Liver (tissue), 9 donors: ENCODE data around the gene HOXC10. TPM values are rescaled to one million over a fixed set of nuclear protein-coding genes. Genes with fewer than 3 reads are reported as not detected.

Experiments used
- DNase-seq: peaks from one replicate; pipeline ENCODE4 v3.0.0-alpha.2; 2017; ENCODE audit warnings: low spot score
- H3K27ac ChIP-seq, 2 donors: one replicate each; pipeline ENCODE4 v1.7.0; 2013; ENCODE audit warnings: inconsistent platforms in 2 of 2, low read length in 2 of 2, control low read depth in 1 of 2, low read depth in 1 of 2, mild to moderate bottlenecking in 1 of 2
- H3K27me3 ChIP-seq, 4 donors: one replicate each; pipeline versions ENCODE4 v1.6.1 to v1.7.0; 2013; ENCODE audit warnings: low read length in 3 of 4, inconsistent platforms in 1 of 4, mild to moderate bottlenecking in 1 of 4, moderate library complexity in 1 of 4; ENCODE audit not compliant: control insufficient read depth in 4 of 4, insufficient read depth in 4 of 4
- H3K36me3 ChIP-seq, 4 donors: one replicate each; pipeline versions ENCODE4 v1.6.1 to v1.7.0; 2013; ENCODE audit warnings: low read length in 3 of 4, mild to moderate bottlenecking in 3 of 4, low read depth in 1 of 4, moderate library complexity in 1 of 4; ENCODE audit not compliant: control insufficient read depth in 4 of 4, insufficient read depth in 3 of 4
- H3K4me1 ChIP-seq, 4 donors: one replicate each; pipeline versions ENCODE4 v1.6.1 to v1.7.0; 2013; ENCODE audit warnings: low read length in 3 of 4, mild to moderate bottlenecking in 3 of 4, moderate library complexity in 1 of 4; ENCODE audit not compliant: control insufficient read depth in 4 of 4, insufficient read depth in 4 of 4
- H3K4me3 ChIP-seq, 3 donors: one replicate each; pipeline versions ENCODE4 v1.6.1 to v1.7.0; 2013; ENCODE audit warnings: low read length in 3 of 3, control low read depth in 1 of 3, low read depth in 1 of 3, mild to moderate bottlenecking in 1 of 3
- H3K9ac ChIP-seq, 2 donors: one replicate each; pipeline ENCODE4 v1.7.0; 2013; ENCODE audit warnings: low read length in 2 of 2, mild to moderate bottlenecking in 2 of 2, moderate library complexity in 2 of 2, control low read depth in 1 of 2, low read depth in 1 of 2
- H3K9me3 ChIP-seq, 4 donors: one replicate each; pipeline versions ENCODE4 v1.6.1 to v1.7.0; 2013; ENCODE audit warnings: low read length in 3 of 4; ENCODE audit not compliant: control insufficient read depth in 4 of 4
- CTCF ChIP-seq: fragments of 150-350 bp; IDR thresholded peaks from 2 replicates; pipeline ENCODE4 v1.5.1; 2017; ENCODE audit warnings: improper control_type of control experiment, low read depth, low read length; ENCODE audit not compliant: missing input control
- FOXA1 ChIP-seq: IDR thresholded peaks from 2 replicates; pipeline ENCODE4 v1.6.1; 2016; ENCODE audit warnings: antibody characterized with exemption
- GABPA ChIP-seq, 2 donors: IDR thresholded peaks in 1 of 2; conservative IDR thresholded peaks in 1 of 2; 2 replicates each; pipeline ENCODE4 v1.6.1; 2016; ENCODE audit warnings: antibody characterized with exemption in 2 of 2, mild to moderate bottlenecking in 1 of 2, moderate library complexity in 1 of 2
- HNF4A ChIP-seq, 2 donors: conservative IDR thresholded peaks; 2 replicates each; pipeline ENCODE4 v1.6.1; 2016; ENCODE audit warnings: antibody characterized with exemption in 2 of 2, mild to moderate bottlenecking in 2 of 2
- HNF4G ChIP-seq: IDR thresholded peaks from 2 replicates; pipeline ENCODE4 v1.6.1; 2016; ENCODE audit warnings: antibody characterized with exemption
- MAX ChIP-seq: IDR thresholded peaks from 2 replicates; pipeline ENCODE4 v1.6.1; 2016; ENCODE audit warnings: antibody characterized with exemption
- NR2F2 ChIP-seq: IDR thresholded peaks from 2 replicates; pipeline ENCODE4 v1.6.1; 2016; ENCODE audit warnings: antibody characterized with exemption
- REST ChIP-seq: IDR thresholded peaks from 2 replicates; pipeline ENCODE4 v1.6.1; 2016; ENCODE audit warnings: antibody characterized with exemption, mild to moderate bottlenecking
- RXRA ChIP-seq, 2 donors: IDR thresholded peaks; 2 replicates each; pipeline ENCODE4 v1.6.1; 2017 to 2018; ENCODE audit warnings: antibody characterized with exemption in 2 of 2, mild to moderate bottlenecking in 1 of 2
- SP1 ChIP-seq: IDR thresholded peaks from 2 replicates; pipeline ENCODE4 v1.6.1; 2018; ENCODE audit warnings: antibody characterized with exemption, mild to moderate bottlenecking
- TAF1 ChIP-seq: conservative IDR thresholded peaks from 2 replicates; pipeline ENCODE4 v1.6.1; 2016; ENCODE audit warnings: antibody characterized with exemption, mild to moderate bottlenecking
- YY1 ChIP-seq: IDR thresholded peaks from 2 replicates; pipeline ENCODE4 v1.6.1; 2016; ENCODE audit warnings: antibody characterized with exemption, mild to moderate bottlenecking
- ZBTB33 ChIP-seq: IDR thresholded peaks from 2 replicates; pipeline ENCODE4 v1.6.1; 2016; ENCODE audit warnings: antibody characterized with exemption
- WGBS: extraction: QIAGEN DNeasy Blood & Tissue Kit; methylation state at CpG from one replicate; pipeline ENCODE4 v1.1.7; 2013; 5-methylcytosine and 5-hydroxymethylcytosine counted together
- polyA plus RNA-seq, 2 donors: library from polyadenylated mRNA; stranded (reverse) in 1 of 2; unstranded in 1 of 2; fragments of 200-250 nt in 1 of 2; fragments of >200 nt in 1 of 2; fragmentation: Nextera tagmentation in 1 of 2; extraction: Ambion mirVana in 1 of 2; gene quantifications; one replicate each; pipeline versions ENCODE4 v1.2.1 to v1.2.3, GENCODE V29; 2013 to 2015
- total RNA-seq, 2 donors: library from RNA; depleted of rRNA; stranded (reverse); fragments of >200 nt; gene quantifications; one replicate each; pipeline ENCODE4 v1.2.3, GENCODE V29; 2014
- donor health status: healthy.
- donor health status: healthy.
- donor health status: healthy.
- donor health status: healthy.
- donor health status: healthy.

Gene HOXC10
- total and polyA plus RNA-seq, 4 donors = not detected

- Histone ChIP-seq H3K27ac (no peak overlapping the region), H3K4me1 (peaks cover 15 to 27% (median 19%) of the 10 kb centered on the region in 4 donors), H3K36me3 (no peaks in the 10 kb centered on the region), H3K4me3 (peak overlapping the region; percentile 35 to 61 (median 59)), H3K9ac (no peak overlapping the region), H3K27me3 (peaks cover 12 to 58% (median 24%) of the 10 kb centered on the region in 4 donors), H3K9me3 (no peaks in the 10 kb centered on the region)
- 3% methylated on average over 48 of the region's 48 CpGs for WGBS
- no peak for DNase-seq
- TF ChIP-seq REST (no peak), SP1 (no peak), HNF4G (no peak), HNF4A (conservative IDR thresholded peaks at IDR 0.05) (no peak), YY1 (no peak), CTCF (no peak), RXRA (IDR thresholded peaks at IDR 0.05) (no peak)
Measured at GRCh38 chr12:53995378-53996239, 10.7 kb downstream of the HOXC10 start.

- DNase-seq = no peak
- 31% methylated on average over 29 of the region's 29 CpGs for WGBS
- TF ChIP-seq GABPA (IDR thresholded peaks at IDR 0.05 in 1 of 2, conservative IDR thresholded peaks at IDR 0.05 in 1 of 2) (no peak), SP1 (no peak), MAX (no peak), ZBTB33 (no peak), HNF4A (conservative IDR thresholded peaks at IDR 0.05) (no peak), CTCF (no peak), HNF4G (no peak), RXRA (IDR thresholded peaks at IDR 0.05) (no peak), REST (no peak), FOXA1 (no peak), NR2F2 (no peak), TAF1 (no peak)
Measured at GRCh38 chr12:53996240-53997203, 11.6 kb downstream of the HOXC10 start.

More at GRCh38 chr12:53996240-53997203, 11.6 kb downstream of the HOXC10 start:
- H3K4me3 ChIP-seq = peak overlapping the region in 2 of 3 donors; percentile 59 to 61
- no peaks in the 10 kb centered on the region for H3K36me3 ChIP-seq
- peaks cover 13 to 66% (median 21%) of the 10 kb centered on the region in 4 donors for H3K27me3 ChIP-seq
- H3K9ac ChIP-seq = no peak overlapping the region
- H3K9me3 ChIP-seq = no peaks in the 10 kb centered on the region
- H3K4me1 ChIP-seq = peaks cover 15 to 27% (median 19%) of the 10 kb centered on the region in 4 donors
- H3K27ac ChIP-seq = no peak overlapping the region
